GM23338 (cell line): ENCODE data around the gene PREP. TPM values are rescaled to one million over a fixed set of nuclear protein-coding genes. Genes with fewer than 3 reads are reported as not detected.
A peak's percentile ranks its signal among the peaks of the same experiment; 100 is the strongest.

ENCODE experiments used
- ATAC-seq: fragments of 200-7000 bp; cut with Tn5 transposase; 3 replicates; pipeline ENCODE4 v1.9.1; 2020
- DNase-seq: peaks from one replicate; pipeline ENCODE4 v3.0.0-alpha.2; 2015; ENCODE audit warnings: low spot score
- H2AFZ ChIP-seq: fragments of 200-600 bp; sonication (generic); 2 replicates; pipeline ENCODE4 v1.8.0; 2016; ENCODE audit warnings: antibody characterized with exemption, mild to moderate bottlenecking, moderate library complexity
- H3F3A ChIP-seq: fragments of 200-600 bp; sonication (generic); replicated peaks from 2 replicates; pipeline ENCODE4 v1.8.0; 2017; ENCODE audit warnings: antibody characterized with exemption, mixed run types, low read depth
- H3K27ac ChIP-seq: fragments of 200-600 bp; sonication (generic); 2 replicates; pipeline ENCODE4 v1.6.1; 2016; ENCODE audit warnings: low read depth
- H3K27me3 ChIP-seq: fragments of 200-600 bp; sonication (generic); 2 replicates; pipeline ENCODE4 v1.8.0; 2016; ENCODE audit warnings: mild to moderate bottlenecking, mixed run types, moderate library complexity; ENCODE audit not compliant: insufficient read depth
- H3K36me3 ChIP-seq: fragments of 200-600 bp; sonication (generic); 2 replicates; pipeline ENCODE4 v1.8.0; 2016; ENCODE audit warnings: mild to moderate bottlenecking; ENCODE audit not compliant: insufficient read depth
- H3K4me1 ChIP-seq: fragments of 200-600 bp; sonication (generic); 2 replicates; pipeline ENCODE4 v1.8.0; 2016; ENCODE audit warnings: mild to moderate bottlenecking, moderate library complexity; ENCODE audit not compliant: insufficient read depth
- H3K4me2 ChIP-seq: fragments of 200-600 bp; sonication (generic); 2 replicates; pipeline ENCODE4 v1.7.1; 2017; ENCODE audit warnings: mixed run types
- H3K4me3 ChIP-seq: fragments of 200-600 bp; sonication (generic); 2 replicates; pipeline ENCODE4 v1.6.1; 2016; ENCODE audit warnings: mixed run types
- H3K79me2 ChIP-seq: fragments of 200-600 bp; sonication (generic); replicated peaks from 2 replicates; pipeline ENCODE4 v1.8.0; 2017; ENCODE audit warnings: mild to moderate bottlenecking; ENCODE audit not compliant: insufficient read depth
- H3K9me2 ChIP-seq: fragments of 200-600 bp; sonication (generic); 2 replicates; pipeline ENCODE4 v1.8.0; 2017; ENCODE audit not compliant: insufficient read depth
- H4K20me1 ChIP-seq: fragments of 200-600 bp; sonication (generic); replicated peaks from 2 replicates; pipeline ENCODE4 v1.8.0; 2017; ENCODE audit warnings: mild to moderate bottlenecking; ENCODE audit not compliant: insufficient read depth
- H3K27ac Mint-ChIP-seq: 2 replicates; pipeline ENCODE4 v1.8.0; 2020; ENCODE audit warnings: inconsistent platforms, mild to moderate bottlenecking, moderate library complexity, mixed read lengths
- H3K27me3 Mint-ChIP-seq: 3 replicates; pipeline ENCODE4 v1.8.0; 2022; ENCODE audit warnings: low read depth, mild to moderate bottlenecking, moderate library complexity, mixed read lengths, inconsistent platforms; ENCODE audit not compliant: insufficient read depth, poor library complexity
- H3K36me3 Mint-ChIP-seq: 3 replicates; pipeline ENCODE4 v1.8.0; 2021; ENCODE audit warnings: low read depth, mild to moderate bottlenecking, inconsistent platforms, moderate library complexity, mixed read lengths
- H3K4me1 Mint-ChIP-seq: 3 replicates; pipeline ENCODE4 v1.8.0; 2020; ENCODE audit warnings: mild to moderate bottlenecking, inconsistent platforms, mixed read lengths
- H3K4me3 Mint-ChIP-seq: 3 replicates; pipeline ENCODE4 v1.8.0; 2021; ENCODE audit warnings: moderate library complexity, mild to moderate bottlenecking, inconsistent platforms, mixed read lengths
- H3K9me3 Mint-ChIP-seq: 3 replicates; pipeline ENCODE4 v1.8.0; 2020; ENCODE audit warnings: moderate library complexity, mild to moderate bottlenecking, inconsistent platforms, mixed read lengths
- CTCF ChIP-seq, 2 experiments: fragments of 200-600 bp in 1 of 2; sonication (generic) in 1 of 2; conservative IDR thresholded peaks; 2 replicates each; pipeline versions ENCODE4 v1.5.1 to v1.6.1; 2016 to 2017; ENCODE audit warnings: antibody characterized with exemption in 2 of 2, low read depth in 2 of 2, mild to moderate bottlenecking in 2 of 2, moderate library complexity in 1 of 2
- ETS1 ChIP-seq: IDR thresholded peaks from 2 replicates; pipeline ENCODE4 v1.6.1; 2016; ENCODE audit warnings: antibody characterized with exemption
- POLR2AphosphoS5 ChIP-seq: IDR thresholded peaks from 2 replicates; pipeline ENCODE4 v1.6.1; 2016; ENCODE audit warnings: antibody characterized with exemption, low read depth
- ZNF462 ChIP-seq: fragments of 250-450 bp; sonication (Bioruptor Pico); IDR thresholded peaks from 2 replicates; pipeline ENCODE4 v1.5.0; 2020; ENCODE audit warnings: mild to moderate bottlenecking, moderate library complexity
- long read RNA-seq: library from polyadenylated mRNA; unstranded; transcript quantifications from one replicate; pipeline ENCODE4 v2.0.0, GENCODE V29; 2020; ENCODE audit not compliant: unreplicated experiment
- polyA plus RNA-seq: library from polyadenylated mRNA; unstranded; fragments of >200 nt; fragmentation: Nextera tagmentation; extraction: Ambion mirVana; gene quantifications from 2 replicates; pipeline ENCODE4 v1.2.1, GENCODE V29; 2016
- total RNA-seq: library from RNA; depleted of rRNA; stranded (reverse); fragments of >200 nt; shearing (Covaris generic); gene quantifications from 2 replicates; pipeline ENCODE4 v1.2.3, GENCODE V29; 2014; rRNA removed

Gene PREP
- 51.0 and 52.7 TPM in 2 replicates for total RNA-seq
- 28.3 and 28.5 TPM in 2 replicates for polyA plus RNA-seq
- long read RNA-seq, transcript PREP-201 (15 exons, 2,905 nt) = major isoform, 18 of 25 reads
- long read RNA-seq, partial matches to known transcripts = 0 of 25 reads
- long read RNA-seq, other reads (novel, unspliced or antisense) = 7 of 25 reads

GRCh38 chr6:105402939-105403935, at the start of gene PREP:
Gene PREP, minus strand, starts transcription at chr6:105403082. Its CDS starts 191 bp downstream, at chr6:105402891.
- DNase-seq (peak; percentile 82), ATAC-seq (peak; percentile 84)
- Mint-ChIP-seq H3K4me3 (peak within 1 kb of the TSS; percentile 89), H3K9me3 (peaks cover 1% of the 10 kb centered on the region; the same call in 2 of the 3 replicates), H3K4me1 (peaks cover 45% of the 10 kb centered on the region), H3K36me3 (peaks cover under 1% of the 10 kb centered on the region; the same call in 1 of the 3 replicates), H3K27ac (peak within 1 kb of the TSS; percentile 92), H3K27me3 (peaks cover 10% of the 10 kb centered on the region)
- Histone ChIP-seq H4K20me1 (peaks cover 18% of the 10 kb centered on the region), H2AFZ (peak within 1 kb of the TSS; percentile 100), H3K27ac (peak within 1 kb of the TSS; percentile 88), H3F3A (0 out of 2 replicates have a peak, but pooled peaks cover 3% of the 10 kb centered on the region), H3K4me2 (peak within 1 kb of the TSS; percentile 95), H3K4me3 (peak within 1 kb of the TSS; percentile 98), H3K9me2 (no peaks in the 10 kb centered on the region), H3K27me3 (no peaks in the 10 kb centered on the region), H3K79me2 (peaks cover 40% of the 10 kb centered on the region), H3K36me3 (no peaks in the 10 kb centered on the region), H3K4me1 (peaks cover 34% of the 10 kb centered on the region)
- TF ChIP-seq ZNF462 = no peak
- peak; percentile 68 to 85 for TF ChIP-seq CTCF (conservative IDR thresholded peaks at IDR 0.05; ENCODE audit: low read depth in 2 of 2)
- peak; percentile 57; the same call in 1 of the 2 replicates for TF ChIP-seq POLR2AphosphoS5
- TF ChIP-seq ETS1 = 0 out of 2 replicates have a peak, but pooled peaks have one; percentile 49
